ENCODE measurements around the gene DNM2. TPM values are rescaled to one million over a fixed set of nuclear protein-coding genes. Genes with fewer than 3 reads are reported as not detected.
A peak's percentile ranks its signal among the peaks of the same experiment; 100 is the strongest.

The DNM2 gene
- polyA plus RNA-seq, 1 donor: 75.8 TPM

GRCh38 chr19:10690341-10690781 lies 27.5 kb upstream of the DNM2 start:
- DNase-seq (ENCODE audit: low read depth): no peak

- DNase-seq (ENCODE audit: low read depth): no peak
Observed at GRCh38 chr19:10691178-10691881, 26.5 kb upstream of the DNM2 start.

- no peak for DNase-seq (ENCODE audit: low read depth)
Observed at GRCh38 chr19:10691883-10692282, 26.0 kb upstream of the DNM2 start.

GRCh38 chr19:10692673-10693264 lies 25.1 kb upstream of the DNM2 start:
- DNase-seq (ENCODE audit: low read depth): no peak

- DNase-seq (ENCODE audit: low read depth): no peak
Observed at GRCh38 chr19:10694706-10695307, 23.1 kb upstream of the DNM2 start.

- DNase-seq (ENCODE audit: low read depth): peak; percentile 64
Observed at GRCh38 chr19:10695401-10696398, 22.2 kb upstream of the DNM2 start.

GRCh38 chr19:10699650-10700335 lies 18.1 kb upstream of the DNM2 start:
- DNase-seq (ENCODE audit: low read depth): no peak

- no peak for DNase-seq (ENCODE audit: low read depth)
Observed at GRCh38 chr19:10701955-10702525, 15.8 kb upstream of the DNM2 start.

GRCh38 chr19:10706990-10707389 lies 10.9 kb upstream of the DNM2 start:
- DNase-seq (ENCODE audit: low read depth): no peak

- no peak for DNase-seq (ENCODE audit: low read depth)
Observed at GRCh38 chr19:10707440-10707839, 10.4 kb upstream of the DNM2 start.

- no peak for DNase-seq (ENCODE audit: low read depth)
Observed at GRCh38 chr19:10708291-10708690, 9.6 kb upstream of the DNM2 start.

- DNase-seq (ENCODE audit: low read depth): no peak
Observed at GRCh38 chr19:10712045-10712444, 5.8 kb upstream of the DNM2 start.

- no peak for DNase-seq (ENCODE audit: low read depth)
Observed at GRCh38 chr19:10712754-10713153, 5.1 kb upstream of the DNM2 start.

- no peak for DNase-seq (ENCODE audit: low read depth)
Observed at GRCh38 chr19:10713317-10713716, 4.6 kb upstream of the DNM2 start.

GRCh38 chr19:10717054-10717355 lies 874 bp upstream of the DNM2 start:
- DNase-seq (ENCODE audit: low read depth): no peak

- no peak for DNase-seq (ENCODE audit: low read depth)
Observed at GRCh38 chr19:10718205-10719196, 622 bp downstream of the DNM2 start.

- no peak for DNase-seq (ENCODE audit: low read depth)
Observed at GRCh38 chr19:10719466-10719961, 1.6 kb downstream of the DNM2 start.

- no peak for DNase-seq (ENCODE audit: low read depth)
Observed at GRCh38 chr19:10720607-10721125, 2.8 kb downstream of the DNM2 start.

- DNase-seq (ENCODE audit: low read depth): no peak
Observed at GRCh38 chr19:10723591-10723990, 5.7 kb downstream of the DNM2 start.
